Measurements from ENCODE around the gene BST1.

DNA sequence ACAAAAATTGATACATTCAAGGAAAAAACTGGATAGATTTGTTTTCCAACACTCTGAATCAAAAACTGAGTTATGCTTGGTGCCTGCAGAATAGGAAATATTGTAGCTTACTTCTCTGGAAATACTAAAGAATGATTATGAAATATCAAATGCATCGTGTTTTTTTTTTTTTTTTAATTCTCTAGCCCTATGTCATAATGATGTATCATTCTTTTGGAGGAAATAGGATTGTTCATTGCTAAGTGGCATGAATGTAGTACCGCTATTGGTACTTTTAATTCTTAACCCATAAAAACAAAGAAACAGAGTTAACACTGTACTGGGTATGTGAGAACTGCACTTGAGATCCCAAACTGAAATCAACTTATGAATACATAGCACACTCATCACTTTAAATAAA, 28.8 kb upstream of the BST1 start:
- TF ChIP-seq CTCF (conservative IDR thresholded peaks at IDR 0.05 in 1 of 2, IDR thresholded peaks at IDR 0.05 in 1 of 2; ENCODE audit: extremely low read depth in 1 of 2, insufficient read depth in 1 of 2, low read depth in 1 of 2, low read length in 2 of 2) (no peak), EZH2 (IDR thresholded peaks at IDR 0.05; ENCODE audit: borderline replicate concordance, low read length) (no peak)
